GM23338 (cell line): ENCODE measurements around the gene SANBR. TPM values are rescaled to one million over a fixed set of nuclear protein-coding genes. Genes with fewer than 3 reads are reported as not detected.

Experiments used
- ATAC-seq: fragments of 200-7000 bp; cut with Tn5 transposase; 3 replicates; pipeline ENCODE4 v1.9.1; 2020
- DNase-seq: peaks from one replicate; pipeline ENCODE4 v3.0.0-alpha.2; 2015; ENCODE audit warnings: low spot score
- H2AFZ ChIP-seq: fragments of 200-600 bp; sonication (generic); 2 replicates; pipeline ENCODE4 v1.8.0; 2016; ENCODE audit warnings: antibody characterized with exemption, mild to moderate bottlenecking, moderate library complexity
- H3F3A ChIP-seq: fragments of 200-600 bp; sonication (generic); replicated peaks from 2 replicates; pipeline ENCODE4 v1.8.0; 2017; ENCODE audit warnings: antibody characterized with exemption, mixed run types, low read depth
- H3K27ac ChIP-seq: fragments of 200-600 bp; sonication (generic); 2 replicates; pipeline ENCODE4 v1.6.1; 2016; ENCODE audit warnings: low read depth
- H3K27me3 ChIP-seq: fragments of 200-600 bp; sonication (generic); 2 replicates; pipeline ENCODE4 v1.8.0; 2016; ENCODE audit warnings: mild to moderate bottlenecking, mixed run types, moderate library complexity; ENCODE audit not compliant: insufficient read depth
- H3K36me3 ChIP-seq: fragments of 200-600 bp; sonication (generic); 2 replicates; pipeline ENCODE4 v1.8.0; 2016; ENCODE audit warnings: mild to moderate bottlenecking; ENCODE audit not compliant: insufficient read depth
- H3K4me1 ChIP-seq: fragments of 200-600 bp; sonication (generic); 2 replicates; pipeline ENCODE4 v1.8.0; 2016; ENCODE audit warnings: mild to moderate bottlenecking, moderate library complexity; ENCODE audit not compliant: insufficient read depth
- H3K4me2 ChIP-seq: fragments of 200-600 bp; sonication (generic); 2 replicates; pipeline ENCODE4 v1.7.1; 2017; ENCODE audit warnings: mixed run types
- H3K4me3 ChIP-seq: fragments of 200-600 bp; sonication (generic); 2 replicates; pipeline ENCODE4 v1.6.1; 2016; ENCODE audit warnings: mixed run types
- H3K79me2 ChIP-seq: fragments of 200-600 bp; sonication (generic); replicated peaks from 2 replicates; pipeline ENCODE4 v1.8.0; 2017; ENCODE audit warnings: mild to moderate bottlenecking; ENCODE audit not compliant: insufficient read depth
- H3K9me2 ChIP-seq: fragments of 200-600 bp; sonication (generic); 2 replicates; pipeline ENCODE4 v1.8.0; 2017; ENCODE audit not compliant: insufficient read depth
- H4K20me1 ChIP-seq: fragments of 200-600 bp; sonication (generic); replicated peaks from 2 replicates; pipeline ENCODE4 v1.8.0; 2017; ENCODE audit warnings: mild to moderate bottlenecking; ENCODE audit not compliant: insufficient read depth
- H3K27ac Mint-ChIP-seq: 2 replicates; pipeline ENCODE4 v1.8.0; 2020; ENCODE audit warnings: inconsistent platforms, mild to moderate bottlenecking, moderate library complexity, mixed read lengths
- H3K27me3 Mint-ChIP-seq: 3 replicates; pipeline ENCODE4 v1.8.0; 2022; ENCODE audit warnings: low read depth, mild to moderate bottlenecking, moderate library complexity, mixed read lengths, inconsistent platforms; ENCODE audit not compliant: insufficient read depth, poor library complexity
- H3K36me3 Mint-ChIP-seq: 3 replicates; pipeline ENCODE4 v1.8.0; 2021; ENCODE audit warnings: low read depth, mild to moderate bottlenecking, inconsistent platforms, moderate library complexity, mixed read lengths
- H3K4me1 Mint-ChIP-seq: 3 replicates; pipeline ENCODE4 v1.8.0; 2020; ENCODE audit warnings: mild to moderate bottlenecking, inconsistent platforms, mixed read lengths
- H3K4me3 Mint-ChIP-seq: 3 replicates; pipeline ENCODE4 v1.8.0; 2021; ENCODE audit warnings: moderate library complexity, mild to moderate bottlenecking, inconsistent platforms, mixed read lengths
- H3K9me3 Mint-ChIP-seq: 3 replicates; pipeline ENCODE4 v1.8.0; 2020; ENCODE audit warnings: moderate library complexity, mild to moderate bottlenecking, inconsistent platforms, mixed read lengths
- EZH2 ChIP-seq: fragments of 200-600 bp; sonication (generic); IDR thresholded peaks from one replicate; pipeline ENCODE4 v1.8.0; 2017; ENCODE audit warnings: antibody characterized with exemption, mild to moderate bottlenecking, low read depth; ENCODE audit not compliant: unreplicated experiment
- EZH2phosphoT487 ChIP-seq: fragments of 200-600 bp; sonication (generic); IDR thresholded peaks from one replicate; pipeline ENCODE4 v1.8.1; 2018; ENCODE audit warnings: antibody characterized with exemption; ENCODE audit not compliant: unreplicated experiment
- JUNB ChIP-seq: IDR thresholded peaks from one replicate; pipeline ENCODE4 v1.6.1; 2016; ENCODE audit warnings: antibody characterized with exemption; ENCODE audit not compliant: unreplicated experiment
- NANOG ChIP-seq: IDR thresholded peaks from 2 replicates; pipeline ENCODE4 v1.6.1; 2016; ENCODE audit warnings: antibody characterized with exemption, borderline replicate concordance
- POLR2AphosphoS5 ChIP-seq: IDR thresholded peaks from 2 replicates; pipeline ENCODE4 v1.6.1; 2016; ENCODE audit warnings: antibody characterized with exemption, low read depth
- STAT1 ChIP-seq: IDR thresholded peaks from one replicate; pipeline ENCODE4 v1.6.1; 2016; ENCODE audit warnings: antibody characterized with exemption; ENCODE audit not compliant: unreplicated experiment
- ZNF114 ChIP-seq: fragments of 250-450 bp; sonication (Bioruptor Pico); IDR thresholded peaks from 2 replicates; pipeline ENCODE4 v1.5.0; 2020; ENCODE audit warnings: mild to moderate bottlenecking, moderate library complexity
- ZNF331 ChIP-seq: fragments of 250-450 bp; sonication (Bioruptor Pico); IDR thresholded peaks from 2 replicates; pipeline ENCODE4 v1.5.0; 2020; ENCODE audit warnings: low read depth, mild to moderate bottlenecking, moderate library complexity
- polyA plus RNA-seq: library from polyadenylated mRNA; unstranded; fragments of >200 nt; fragmentation: Nextera tagmentation; extraction: Ambion mirVana; gene quantifications from 2 replicates; pipeline ENCODE4 v1.2.1, GENCODE V29; 2016
- total RNA-seq: library from RNA; depleted of rRNA; stranded (reverse); fragments of >200 nt; shearing (Covaris generic); gene quantifications from 2 replicates; pipeline ENCODE4 v1.2.3, GENCODE V29; 2014
- TF ChIP-seq, protein P1 (sequence below): IDR thresholded peaks from one replicate; pipeline ENCODE4 v1.6.1; 2018; ENCODE audit warnings: antibody characterized with exemption; ENCODE audit not compliant: unreplicated experiment
- TF ChIP-seq, protein P2 (sequence below): IDR thresholded peaks from 2 replicates; pipeline ENCODE4 v1.6.1; 2016; ENCODE audit warnings: antibody characterized with exemption
- TF ChIP-seq, protein P3 (sequence below): fragments of 250-450 bp; sonication (Bioruptor Pico); IDR thresholded peaks from 2 replicates; pipeline ENCODE4 v1.5.0; 2020; ENCODE audit warnings: mild to moderate bottlenecking, moderate library complexity

Gene SANBR
- total and polyA plus RNA-seq, 2 experiments from 2014 or later, result 8.4 to 10.8 TPM

DNA sequence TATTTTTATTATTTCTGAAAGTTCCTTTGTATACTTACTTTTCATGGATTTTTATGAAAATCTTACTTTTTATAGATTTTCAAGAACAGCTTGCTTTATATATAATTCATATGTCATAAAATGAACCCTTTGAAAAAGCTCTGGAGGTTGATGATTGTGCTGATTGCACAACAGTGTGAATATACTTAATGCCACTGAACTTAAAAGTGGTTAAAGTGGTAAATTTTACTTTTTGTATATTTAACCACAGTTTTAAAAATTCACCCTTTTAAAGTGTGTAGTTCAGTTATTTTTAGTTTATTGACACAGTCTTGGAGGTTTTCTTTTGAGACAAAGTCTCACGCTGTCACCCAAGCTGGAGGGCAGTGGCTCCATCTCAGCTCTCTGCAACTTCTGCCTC lies 8.4 kb downstream of the SANBR start:
- H3K4me3 Mint-ChIP-seq, result no peak overlapping the region
- Histone ChIP-seq H3K4me1 (no peaks in the 10 kb centered on the region), H3K9me2 (no peaks in the 10 kb centered on the region), H3K4me2 (no peak overlapping the region), H3K79me2 (no peaks in the 10 kb centered on the region), H3K27ac (no peak overlapping the region), H3K4me3 (no peak overlapping the region), H3F3A (no peaks in the 10 kb centered on the region), H3K27me3 (no peaks in the 10 kb centered on the region), H4K20me1 (no peaks in the 10 kb centered on the region), H2AFZ (no peak overlapping the region), H3K36me3 (peaks cover 8% of the 10 kb centered on the region; the same call in 1 of the 2 replicates)
- no peaks in the 10 kb centered on the region for H3K27me3 Mint-ChIP-seq
- no peak overlapping the region for H3K27ac Mint-ChIP-seq
- TF ChIP-seq, protein P1, sequence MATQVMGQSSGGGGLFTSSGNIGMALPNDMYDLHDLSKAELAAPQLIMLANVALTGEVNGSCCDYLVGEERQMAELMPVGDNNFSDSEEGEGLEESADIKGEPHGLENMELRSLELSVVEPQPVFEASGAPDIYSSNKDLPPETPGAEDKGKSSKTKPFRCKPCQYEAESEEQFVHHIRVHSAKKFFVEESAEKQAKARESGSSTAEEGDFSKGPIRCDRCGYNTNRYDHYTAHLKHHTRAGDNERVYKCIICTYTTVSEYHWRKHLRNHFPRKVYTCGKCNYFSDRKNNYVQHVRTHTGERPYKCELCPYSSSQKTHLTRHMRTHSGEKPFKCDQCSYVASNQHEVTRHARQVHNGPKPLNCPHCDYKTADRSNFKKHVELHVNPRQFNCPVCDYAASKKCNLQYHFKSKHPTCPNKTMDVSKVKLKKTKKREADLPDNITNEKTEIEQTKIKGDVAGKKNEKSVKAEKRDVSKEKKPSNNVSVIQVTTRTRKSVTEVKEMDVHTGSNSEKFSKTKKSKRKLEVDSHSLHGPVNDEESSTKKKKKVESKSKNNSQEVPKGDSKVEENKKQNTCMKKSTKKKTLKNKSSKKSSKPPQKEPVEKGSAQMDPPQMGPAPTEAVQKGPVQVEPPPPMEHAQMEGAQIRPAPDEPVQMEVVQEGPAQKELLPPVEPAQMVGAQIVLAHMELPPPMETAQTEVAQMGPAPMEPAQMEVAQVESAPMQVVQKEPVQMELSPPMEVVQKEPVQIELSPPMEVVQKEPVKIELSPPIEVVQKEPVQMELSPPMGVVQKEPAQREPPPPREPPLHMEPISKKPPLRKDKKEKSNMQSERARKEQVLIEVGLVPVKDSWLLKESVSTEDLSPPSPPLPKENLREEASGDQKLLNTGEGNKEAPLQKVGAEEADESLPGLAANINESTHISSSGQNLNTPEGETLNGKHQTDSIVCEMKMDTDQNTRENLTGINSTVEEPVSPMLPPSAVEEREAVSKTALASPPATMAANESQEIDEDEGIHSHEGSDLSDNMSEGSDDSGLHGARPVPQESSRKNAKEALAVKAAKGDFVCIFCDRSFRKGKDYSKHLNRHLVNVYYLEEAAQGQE, result no peak
- no peak for TF ChIP-seq STAT1
- TF ChIP-seq ZNF114 (CRISPR knock-in tag), result no peak
- TF ChIP-seq NANOG, result no peak
- TF ChIP-seq EZH2, result no peak
- no peak for TF ChIP-seq EZH2phosphoT487
- TF ChIP-seq, protein P2, sequence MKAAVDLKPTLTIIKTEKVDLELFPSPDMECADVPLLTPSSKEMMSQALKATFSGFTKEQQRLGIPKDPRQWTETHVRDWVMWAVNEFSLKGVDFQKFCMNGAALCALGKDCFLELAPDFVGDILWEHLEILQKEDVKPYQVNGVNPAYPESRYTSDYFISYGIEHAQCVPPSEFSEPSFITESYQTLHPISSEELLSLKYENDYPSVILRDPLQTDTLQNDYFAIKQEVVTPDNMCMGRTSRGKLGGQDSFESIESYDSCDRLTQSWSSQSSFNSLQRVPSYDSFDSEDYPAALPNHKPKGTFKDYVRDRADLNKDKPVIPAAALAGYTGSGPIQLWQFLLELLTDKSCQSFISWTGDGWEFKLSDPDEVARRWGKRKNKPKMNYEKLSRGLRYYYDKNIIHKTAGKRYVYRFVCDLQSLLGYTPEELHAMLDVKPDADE, result no peak
- TF ChIP-seq, protein P3, sequence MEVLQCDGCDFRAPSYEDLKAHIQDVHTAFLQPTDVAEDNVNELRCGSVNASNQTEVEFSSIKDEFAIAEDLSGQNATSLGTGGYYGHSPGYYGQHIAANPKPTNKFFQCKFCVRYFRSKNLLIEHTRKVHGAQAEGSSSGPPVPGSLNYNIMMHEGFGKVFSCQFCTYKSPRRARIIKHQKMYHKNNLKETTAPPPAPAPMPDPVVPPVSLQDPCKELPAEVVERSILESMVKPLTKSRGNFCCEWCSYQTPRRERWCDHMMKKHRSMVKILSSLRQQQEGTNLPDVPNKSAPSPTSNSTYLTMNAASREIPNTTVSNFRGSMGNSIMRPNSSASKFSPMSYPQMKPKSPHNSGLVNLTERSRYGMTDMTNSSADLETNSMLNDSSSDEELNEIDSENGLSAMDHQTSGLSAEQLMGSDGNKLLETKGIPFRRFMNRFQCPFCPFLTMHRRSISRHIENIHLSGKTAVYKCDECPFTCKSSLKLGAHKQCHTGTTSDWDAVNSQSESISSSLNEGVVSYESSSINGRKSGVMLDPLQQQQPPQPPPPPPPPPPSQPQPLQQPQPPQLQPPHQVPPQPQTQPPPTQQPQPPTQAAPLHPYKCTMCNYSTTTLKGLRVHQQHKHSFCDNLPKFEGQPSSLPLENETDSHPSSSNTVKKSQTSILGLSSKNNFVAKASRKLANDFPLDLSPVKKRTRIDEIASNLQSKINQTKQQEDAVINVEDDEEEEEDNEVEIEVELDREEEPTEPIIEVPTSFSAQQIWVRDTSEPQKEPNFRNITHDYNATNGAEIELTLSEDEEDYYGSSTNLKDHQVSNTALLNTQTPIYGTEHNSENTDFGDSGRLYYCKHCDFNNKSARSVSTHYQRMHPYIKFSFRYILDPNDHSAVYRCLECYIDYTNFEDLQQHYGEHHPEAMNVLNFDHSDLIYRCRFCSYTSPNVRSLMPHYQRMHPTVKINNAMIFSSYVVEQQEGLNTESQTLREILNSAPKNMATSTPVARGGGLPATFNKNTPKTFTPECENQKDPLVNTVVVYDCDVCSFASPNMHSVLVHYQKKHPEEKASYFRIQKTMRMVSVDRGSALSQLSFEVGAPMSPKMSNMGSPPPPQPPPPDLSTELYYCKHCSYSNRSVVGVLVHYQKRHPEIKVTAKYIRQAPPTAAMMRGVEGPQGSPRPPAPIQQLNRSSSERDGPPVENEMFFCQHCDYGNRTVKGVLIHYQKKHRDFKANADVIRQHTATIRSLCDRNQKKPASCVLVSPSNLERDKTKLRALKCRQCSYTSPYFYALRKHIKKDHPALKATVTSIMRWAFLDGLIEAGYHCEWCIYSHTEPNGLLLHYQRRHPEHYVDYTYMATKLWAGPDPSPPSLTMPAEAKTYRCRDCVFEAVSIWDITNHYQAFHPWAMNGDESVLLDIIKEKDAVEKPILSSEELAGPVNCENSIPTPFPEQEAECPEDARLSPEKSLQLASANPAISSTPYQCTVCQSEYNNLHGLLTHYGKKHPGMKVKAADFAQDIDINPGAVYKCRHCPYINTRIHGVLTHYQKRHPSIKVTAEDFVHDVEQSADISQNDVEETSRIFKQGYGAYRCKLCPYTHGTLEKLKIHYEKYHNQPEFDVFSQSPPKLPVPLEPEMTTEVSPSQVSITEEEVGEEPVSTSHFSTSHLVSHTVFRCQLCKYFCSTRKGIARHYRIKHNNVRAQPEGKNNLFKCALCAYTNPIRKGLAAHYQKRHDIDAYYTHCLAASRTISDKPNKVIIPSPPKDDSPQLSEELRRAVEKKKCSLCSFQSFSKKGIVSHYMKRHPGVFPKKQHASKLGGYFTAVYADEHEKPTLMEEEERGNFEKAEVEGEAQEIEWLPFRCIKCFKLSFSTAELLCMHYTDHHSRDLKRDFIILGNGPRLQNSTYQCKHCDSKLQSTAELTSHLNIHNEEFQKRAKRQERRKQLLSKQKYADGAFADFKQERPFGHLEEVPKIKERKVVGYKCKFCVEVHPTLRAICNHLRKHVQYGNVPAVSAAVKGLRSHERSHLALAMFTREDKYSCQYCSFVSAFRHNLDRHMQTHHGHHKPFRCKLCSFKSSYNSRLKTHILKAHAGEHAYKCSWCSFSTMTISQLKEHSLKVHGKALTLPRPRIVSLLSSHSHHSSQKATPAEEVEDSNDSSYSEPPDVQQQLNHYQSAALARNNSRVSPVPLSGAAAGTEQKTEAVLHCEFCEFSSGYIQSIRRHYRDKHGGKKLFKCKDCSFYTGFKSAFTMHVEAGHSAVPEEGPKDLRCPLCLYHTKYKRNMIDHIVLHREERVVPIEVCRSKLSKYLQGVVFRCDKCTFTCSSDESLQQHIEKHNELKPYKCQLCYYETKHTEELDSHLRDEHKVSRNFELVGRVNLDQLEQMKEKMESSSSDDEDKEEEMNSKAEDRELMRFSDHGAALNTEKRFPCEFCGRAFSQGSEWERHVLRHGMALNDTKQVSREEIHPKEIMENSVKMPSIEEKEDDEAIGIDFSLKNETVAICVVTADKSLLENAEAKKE (CRISPR knock-in tag), result no peak
- no peak for TF ChIP-seq ZNF331
- no peak for TF ChIP-seq JUNB
- TF ChIP-seq POLR2AphosphoS5, result no peak
- no peaks in the 10 kb centered on the region for H3K4me1 Mint-ChIP-seq
- no peaks in the 10 kb centered on the region for H3K9me3 Mint-ChIP-seq
- no peak for DNase-seq
- peaks cover 16% of the 10 kb centered on the region; the same call in 2 of the 3 replicates for H3K36me3 Mint-ChIP-seq
- no peak for ATAC-seq
